Measurements from ENCODE around the gene PPM1A. TPM values are rescaled to one million over a fixed set of nuclear protein-coding genes. Genes with fewer than 3 reads are reported as not detected.

PPM1A gene
- total and polyA plus RNA-seq, 2 donors (not counting 3 experiments of a cell fraction or from before 2014, with no cell fraction given), result 14.1 to 33.9 TPM

DNA sequence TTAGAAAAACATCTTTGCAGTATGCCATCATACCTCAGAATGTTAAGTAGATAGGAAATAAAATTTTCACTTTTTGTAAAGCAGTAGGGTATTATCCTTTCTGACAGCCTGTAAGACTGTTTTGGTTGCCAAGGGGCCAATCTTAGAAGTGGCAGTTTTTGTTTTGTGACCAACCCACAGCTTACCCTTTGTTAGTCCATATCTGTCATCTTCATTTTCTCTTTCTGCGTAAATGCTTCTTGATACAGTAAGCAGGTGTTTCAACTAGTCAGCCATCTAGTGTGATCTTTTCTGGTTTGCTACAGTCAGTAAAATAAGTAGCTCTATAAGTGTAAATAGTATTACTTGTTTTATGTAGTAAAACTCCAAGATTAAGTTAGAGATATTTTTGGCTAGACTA lies 8.8 kb downstream of the PPM1A start:
- ChIA-PET POLR2A (no interaction called here), CTCF (interaction anchor here (2.3 to 3.5 kb wide), 2 partner anchors 8 to 9 kb away, joined by 8 to 17 read pairs; partner anchors contain the start of gene PPM1A)
- Histone ChIP-seq H3K9me1 (replicated peaks; ENCODE audit: control insufficient read depth, extremely low read depth, insufficient read depth, low read length) (no peaks in the 10 kb centered on the region), H3K9me3 (replicated peaks; ENCODE audit: control insufficient read depth, insufficient read depth, low read length) (no peaks in the 10 kb centered on the region), H3K27ac (ENCODE audit: insufficient read depth, low read depth, low read length) (no peak overlapping the region), H2AFZ (ENCODE audit: low read depth, low read length) (no peak overlapping the region), H3K4me2 (ENCODE audit: insufficient read depth, low read length) (no peak overlapping the region), H3K9ac (replicated peaks; ENCODE audit: extremely low read depth, insufficient read depth, low read length) (no peak overlapping the region), H3K27me3 (ENCODE audit: control insufficient read depth in 2 of 2, insufficient read depth in 2 of 2, low read length in 2 of 2) (no peaks in the 10 kb centered on the region), H3K79me2 (ENCODE audit: control insufficient read depth, insufficient read depth, low read length) (peaks cover 72% of the 10 kb centered on the region), H3K4me1 (ENCODE audit: control insufficient read depth, extremely low read depth, insufficient read depth, low read length) (no peaks in the 10 kb centered on the region), H3K4me3 (replicated peaks in 1 of 3; ENCODE audit: insufficient read depth in 1 of 3, low read depth in 1 of 3, low read length in 3 of 3) (no peak overlapping the region), H3K36me3 (ENCODE audit: control insufficient read depth in 2 of 2, extremely low read depth in 1 of 2, insufficient read depth in 2 of 2, low read length in 2 of 2) (no peaks in the 10 kb centered on the region), H4K20me1 (replicated peaks; ENCODE audit: control insufficient read depth, extremely low read depth, insufficient read depth, low read length) (peaks cover 28% of the 10 kb centered on the region)
- FAIRE-seq (no peak), DNase-seq (ENCODE audit: low read depth, low spot score) (no peak)
- TF ChIP-seq EZH2 (IDR thresholded peaks at IDR 0.05; ENCODE audit: borderline replicate concordance, low read depth, low read length, severe bottlenecking) (no peak), MYC (IDR thresholded peaks at IDR 0.05; ENCODE audit: low read depth, low read length) (no peak), MAX (IDR thresholded peaks at IDR 0.05; ENCODE audit: insufficient read depth, insufficient read length) (no peak), CTCF (IDR thresholded peaks at IDR 0.05; ENCODE audit: extremely low read depth in 1 of 2, insufficient read depth in 1 of 2, low read depth in 1 of 2, low read length in 2 of 2) (no peak), POLR2AphosphoS5 (IDR thresholded peaks at IDR 0.05; ENCODE audit: insufficient read depth, low read depth, low read length) (no peak), GATA2 (IDR thresholded peaks at IDR 0.05; ENCODE audit: insufficient read depth, insufficient read length, low read depth, low read length) (no peak), JUN (IDR thresholded peaks at IDR 0.05; ENCODE audit: borderline replicate concordance, insufficient read depth, insufficient read length, low read depth) (no peak), POLR2A (IDR thresholded peaks at IDR 0.05; ENCODE audit: low read depth, low read length) (no peak), FOS (IDR thresholded peaks at IDR 0.05; ENCODE audit: borderline replicate concordance, insufficient read depth, low read length) (no peak)
- no TSS peak for BruUV-seq (replicated peaks)
- dilution Hi-C loops (cut with MboI; ENCODE audit: extremely low pct_ligation_motif_present, low sequenced_read_pairs) (no loop called here), intact Hi-C loops (cut with micrococcal nuclease) (no loop called here)
